B cell (primary cell): ENCODE measurements around the gene PPP2R2B. TPM values are rescaled to one million over a fixed set of nuclear protein-coding genes. Genes with fewer than 3 reads are reported as not detected.

Experiments used
- ATAC-seq: fragments of 200-7000 bp; cut with Tn5 transposase; one replicate; pipeline ENCODE4 v1.10.0; 2021; ENCODE audit warnings: low read depth, mild to moderate bottlenecking, moderate number of reproducible peaks, moderate library complexity
- CTCF ChIA-PET: fragments of 350-600 bp; sonication (Branson Sonifier 250); formaldehyde crosslinking; loops from one replicate; lab custom pipeline; 2021; ENCODE audit warnings: antibody characterized with exemption, inconsistent platforms; lab: Charles Lee
- POLR2A ChIA-PET: fragments of 350-600 bp; sonication (Branson Sonifier 250); formaldehyde crosslinking; loops from one replicate; lab custom pipeline; 2021; ENCODE audit warnings: antibody characterized with exemption; lab: Charles Lee
- DNase-seq: peaks from one replicate; pipeline ENCODE4 v3.0.0; 2013
- H2AFZ ChIP-seq: 2 replicates; pipeline ENCODE4 v1.6.1; 2012; ENCODE audit warnings: mild to moderate bottlenecking, low read depth, low read length; ENCODE audit not compliant: insufficient read depth, poor library complexity, severe bottlenecking
- H3K27ac ChIP-seq, 2 donors: 1 replicate in 1 of 2; 2 replicates in 1 of 2; pipeline ENCODE4 v1.5.1; 2012 to 2013; ENCODE audit warnings: low read length in 2 of 2, mild to moderate bottlenecking in 2 of 2, moderate library complexity in 1 of 2
- H3K27me3 ChIP-seq, 4 experiments: fragments of 200-600 bp in 1 of 4; sonication (generic) in 1 of 4; replicated peaks in 1 of 4; 1 replicate in 2 of 4; 2 replicates in 2 of 4; pipeline versions ENCODE4 v1.6.1 to v1.7.0; 2013 to 2016; ENCODE audit warnings: low read length in 3 of 4, mild to moderate bottlenecking in 2 of 4, mixed read lengths in 1 of 4, moderate library complexity in 1 of 4; ENCODE audit not compliant: insufficient read depth in 4 of 4, control insufficient read depth in 3 of 4; ENCODE audit errors: control extremely low read depth in 1 of 4
- H3K36me3 ChIP-seq, 2 experiments: replicated peaks in 1 of 2; 1 replicate in 1 of 2; 2 replicates in 1 of 2; pipeline versions ENCODE4 v1.6.1 to v1.7.1; 2013; ENCODE audit warnings: low read length in 1 of 2; ENCODE audit not compliant: insufficient read depth in 2 of 2, control insufficient read depth in 1 of 2; ENCODE audit errors: control extremely low read depth in 1 of 2, extremely low read depth in 1 of 2
- H3K4me1 ChIP-seq, 2 donors: fragments of 200-600 bp in 1 of 2; sonication (generic) in 1 of 2; 1 replicate in 1 of 2; 2 replicates in 1 of 2; pipeline versions ENCODE4 v1.5.1 to v1.6.1; 2013 to 2017; ENCODE audit warnings: low read length in 2 of 2; ENCODE audit not compliant: control insufficient read depth in 2 of 2, insufficient read depth in 2 of 2
- H3K4me2 ChIP-seq: replicated peaks from 2 replicates; pipeline ENCODE3; 2012; ENCODE audit warnings: mild to moderate bottlenecking, low read depth, low read length; ENCODE audit not compliant: poor library complexity, severe bottlenecking
- H3K4me3 ChIP-seq, 5 experiments: fragments of 200-600 bp in 1 of 5; sonication (generic) in 1 of 5; 1 replicate in 3 of 5; 2 replicates in 2 of 5; pipeline versions ENCODE4 v1.5.1 to v1.7.0; 2011 to 2016; ENCODE audit warnings: low read length in 4 of 5, mild to moderate bottlenecking in 4 of 5, low read depth in 2 of 5, control low read depth in 1 of 5, moderate library complexity in 1 of 5; ENCODE audit not compliant: insufficient read depth in 1 of 5; ENCODE audit errors: control extremely low read depth in 1 of 5, extremely low read depth in 1 of 5
- H3K79me2 ChIP-seq: fragments of 200-600 bp; sonication (generic); one replicate; pipeline ENCODE4 v1.6.0; 2016; ENCODE audit warnings: low read length; ENCODE audit not compliant: control insufficient read depth, insufficient read depth
- H3K9ac ChIP-seq: fragments of 200-600 bp; sonication (generic); 2 replicates; pipeline ENCODE4 v1.6.1; 2017; ENCODE audit warnings: mild to moderate bottlenecking, low read length, moderate library complexity
- H3K9me3 ChIP-seq, 3 donors: one replicate each; pipeline versions ENCODE4 v1.6.1 to v1.7.1; 2013; ENCODE audit warnings: low read length in 2 of 3; ENCODE audit not compliant: control insufficient read depth in 2 of 3, insufficient read depth in 1 of 3; ENCODE audit errors: control extremely low read depth in 1 of 3
- H4K20me1 ChIP-seq: 2 replicates; pipeline ENCODE4 v1.6.0; 2012; ENCODE audit warnings: mild to moderate bottlenecking, low read length; ENCODE audit not compliant: insufficient read depth, control insufficient read depth, poor library complexity, severe bottlenecking
- H3K27ac Mint-ChIP-seq: one replicate; pipeline ENCODE4 v1.8.0; 2021; ENCODE audit warnings: mixed read lengths
- H3K27me3 Mint-ChIP-seq: one replicate; pipeline ENCODE4 v1.8.0; 2021; ENCODE audit warnings: mixed read lengths
- H3K4me1 Mint-ChIP-seq: one replicate; pipeline ENCODE4 v1.8.0; 2021; ENCODE audit warnings: mixed read lengths
- H3K4me3 Mint-ChIP-seq: one replicate; pipeline ENCODE4 v1.8.0; 2021; ENCODE audit warnings: mixed read lengths
- H3K9me3 Mint-ChIP-seq: one replicate; pipeline ENCODE4 v1.8.0; 2022; ENCODE audit warnings: mixed read lengths; ENCODE audit not compliant: insufficient read depth
- EZH2 ChIP-seq: IDR thresholded peaks from 2 replicates; pipeline ENCODE4 v1.6.1; 2012; ENCODE audit warnings: borderline replicate concordance, low read depth, mild to moderate bottlenecking, moderate library complexity, low read length; ENCODE audit not compliant: insufficient read depth, poor library complexity, severe bottlenecking
- WGBS: methylation state at CpG from one replicate; pipeline ENCODE4 v1.1.5; 2013; ENCODE audit warnings: missing lambda C conversion rate; ENCODE audit not compliant: insufficient coverage; 5-methylcytosine and 5-hydroxymethylcytosine counted together
- intact Hi-C: fragments of 100-400 bp; cut with micrococcal nuclease; formaldehyde crosslinking; loops from one replicate; pipeline ENCODE4 v1.10.0; 2022
- polyA plus RNA-seq: library from polyadenylated mRNA; depleted of rRNA; stranded (reverse); fragments of >200 nt; gene quantifications from 2 replicates; pipeline ENCODE4 v1.2.3, GENCODE V29; 2012
- total RNA-seq, 2 donors: library from RNA; stranded (reverse); fragments of 120-200 nt in 1 of 2; gene quantifications; 1 replicate in 1 of 2; 2 replicates in 1 of 2; pipeline versions ENCODE4 v1.2.3 to v1.2.4, GENCODE V29; 2013 to 2022
- TF ChIP-seq, protein P1 (sequence below): fragments of 200-600 bp; IDR thresholded peaks from one replicate; pipeline ENCODE4 v1.8.0; 2022; ENCODE audit warnings: antibody characterized with exemption, mild to moderate bottlenecking

The PPP2R2B gene
- total and polyA plus RNA-seq, 2 donors (not counting 1 experiment from before 2014, with no cell fraction given): 0.03 TPM; not detected in 1

DNA sequence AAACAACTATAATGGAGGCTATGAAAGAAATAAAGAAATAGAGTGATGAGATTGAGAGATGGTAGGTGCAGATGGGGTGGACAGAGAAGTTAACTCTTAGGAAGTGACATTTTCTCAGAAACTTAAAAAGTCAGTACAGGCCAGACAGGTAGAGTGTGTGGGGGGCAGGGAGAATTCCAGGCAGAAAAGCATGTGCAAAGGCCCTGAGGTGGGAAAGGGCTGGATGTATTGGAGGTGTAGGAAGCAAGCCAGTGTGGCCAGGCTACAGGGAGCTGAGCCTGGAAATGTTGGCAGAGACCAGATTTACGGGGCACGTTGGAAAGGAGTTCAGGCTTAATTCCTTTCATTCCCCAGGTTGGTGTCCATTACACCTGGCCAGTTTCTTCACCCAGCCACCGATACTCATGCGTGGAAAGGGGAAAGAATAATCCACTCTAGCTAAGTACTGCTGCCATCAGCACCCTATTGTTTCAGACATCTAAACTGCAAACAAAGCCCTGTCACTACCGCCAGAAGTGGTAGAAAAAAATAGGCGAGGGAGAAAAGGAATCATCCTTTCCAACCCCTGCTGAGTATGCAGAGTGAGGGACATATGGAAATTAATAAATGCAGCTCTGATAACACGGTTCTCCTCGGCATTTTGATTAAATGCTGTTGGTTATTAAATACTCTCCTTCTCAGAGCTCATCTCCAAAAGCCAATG, 245.8 kb downstream of the PPP2R2B start:
- H2AFZ ChIP-seq: no peak overlapping the region
- no CpG with 5 or more reads among the region's 8 CpGs for WGBS

DNA sequence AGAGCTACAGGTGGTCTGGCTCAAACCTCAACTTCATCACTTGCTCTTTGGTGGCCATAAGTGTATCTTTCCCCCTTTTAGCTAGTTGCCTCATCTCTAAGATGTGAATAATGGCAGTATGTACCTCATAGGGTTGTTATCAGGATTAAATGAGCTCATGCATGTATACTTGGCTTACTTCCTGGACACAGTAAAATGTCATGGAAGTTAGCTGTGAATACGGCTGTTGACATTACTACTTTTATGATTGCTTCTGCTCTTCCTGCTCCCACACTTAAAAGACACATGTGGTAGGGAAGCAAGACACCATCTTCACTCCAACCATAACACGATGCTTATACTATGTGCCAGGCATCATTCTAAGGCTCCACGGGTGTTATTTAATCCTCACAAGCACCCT, 248.1 kb downstream of the PPP2R2B start:
- no CpG with 5 or more reads among the region's 3 CpGs for WGBS
- H4K20me1 ChIP-seq: no peaks in the 10 kb centered on the region
- no peak overlapping the region for H3K27ac ChIP-seq
- Mint-ChIP-seq H3K27ac (no peak overlapping the region), H3K27me3 (peaks cover 13% of the 10 kb centered on the region), H3K4me3 (no peak overlapping the region), H3K9me3 (no peaks in the 10 kb centered on the region), H3K4me1 (no peaks in the 10 kb centered on the region)
- H3K4me3 ChIP-seq: no peak overlapping the region
- no peak for ATAC-seq
- intact Hi-C loops: no loop called here
- ChIA-PET CTCF (no interaction called here), POLR2A (no interaction called here)
- peaks cover 0 to 7% (median 0%) of the 10 kb centered on the region in 3 donors for H3K9me3 ChIP-seq
- no peaks in the 10 kb centered on the region for H3K4me1 ChIP-seq
- H3K4me2 ChIP-seq: no peak overlapping the region
- DNase-seq: no peak
- no peak for TF ChIP-seq EZH2
- TF ChIP-seq, protein P1, sequence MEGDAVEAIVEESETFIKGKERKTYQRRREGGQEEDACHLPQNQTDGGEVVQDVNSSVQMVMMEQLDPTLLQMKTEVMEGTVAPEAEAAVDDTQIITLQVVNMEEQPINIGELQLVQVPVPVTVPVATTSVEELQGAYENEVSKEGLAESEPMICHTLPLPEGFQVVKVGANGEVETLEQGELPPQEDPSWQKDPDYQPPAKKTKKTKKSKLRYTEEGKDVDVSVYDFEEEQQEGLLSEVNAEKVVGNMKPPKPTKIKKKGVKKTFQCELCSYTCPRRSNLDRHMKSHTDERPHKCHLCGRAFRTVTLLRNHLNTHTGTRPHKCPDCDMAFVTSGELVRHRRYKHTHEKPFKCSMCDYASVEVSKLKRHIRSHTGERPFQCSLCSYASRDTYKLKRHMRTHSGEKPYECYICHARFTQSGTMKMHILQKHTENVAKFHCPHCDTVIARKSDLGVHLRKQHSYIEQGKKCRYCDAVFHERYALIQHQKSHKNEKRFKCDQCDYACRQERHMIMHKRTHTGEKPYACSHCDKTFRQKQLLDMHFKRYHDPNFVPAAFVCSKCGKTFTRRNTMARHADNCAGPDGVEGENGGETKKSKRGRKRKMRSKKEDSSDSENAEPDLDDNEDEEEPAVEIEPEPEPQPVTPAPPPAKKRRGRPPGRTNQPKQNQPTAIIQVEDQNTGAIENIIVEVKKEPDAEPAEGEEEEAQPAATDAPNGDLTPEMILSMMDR: no peak
- H3K9ac ChIP-seq: no peak overlapping the region
- H3K79me2 ChIP-seq: no peaks in the 10 kb centered on the region
- H3K27me3 ChIP-seq: no peaks in the 10 kb centered on the region
- no peak overlapping the region for H2AFZ ChIP-seq
- H3K36me3 ChIP-seq: no peaks in the 10 kb centered on the region

More for the DNA sequence above, 245.8 kb downstream of the PPP2R2B start:
- Histone ChIP-seq H3K36me3 (no peaks in the 10 kb centered on the region), H4K20me1 (no peaks in the 10 kb centered on the region), H3K9me3 (peaks cover 0 to 7% (median 0%) of the 10 kb centered on the region in 3 donors), H3K79me2 (no peaks in the 10 kb centered on the region), H3K27ac (no peak overlapping the region), H3K4me1 (no peaks in the 10 kb centered on the region), H3K9ac (no peak overlapping the region), H3K4me2 (no peak overlapping the region), H3K27me3 (no peaks in the 10 kb centered on the region), H3K4me3 (no peak overlapping the region)
- ChIA-PET CTCF (no interaction called here), POLR2A (no interaction called here)
- no peak overlapping the region for H3K4me3 Mint-ChIP-seq
- intact Hi-C loops: no loop called here
- H3K27me3 Mint-ChIP-seq: peaks cover 13% of the 10 kb centered on the region
- ATAC-seq: no peak
- H3K27ac Mint-ChIP-seq: no peak overlapping the region
- no peaks in the 10 kb centered on the region for H3K4me1 Mint-ChIP-seq
- DNase-seq: no peak
- H3K9me3 Mint-ChIP-seq: no peaks in the 10 kb centered on the region
- TF ChIP-seq, protein P1: no peak
- no peak for TF ChIP-seq EZH2
